Smooth muscle cell of the pulmonary artery (primary cell): ENCODE results near the gene DDX25. TPM values are rescaled to one million over a fixed set of nuclear protein-coding genes. Genes with fewer than 3 reads are reported as not detected.

Source experiments
- total RNA-seq: library from RNA; depleted of rRNA; stranded (reverse); fragments of >200 nt; gene quantifications from 2 replicates; pipeline ENCODE4 v1.2.3, GENCODE V29; 2014

The DDX25 gene
- not detected in 2 replicates for total RNA-seq

DNA sequence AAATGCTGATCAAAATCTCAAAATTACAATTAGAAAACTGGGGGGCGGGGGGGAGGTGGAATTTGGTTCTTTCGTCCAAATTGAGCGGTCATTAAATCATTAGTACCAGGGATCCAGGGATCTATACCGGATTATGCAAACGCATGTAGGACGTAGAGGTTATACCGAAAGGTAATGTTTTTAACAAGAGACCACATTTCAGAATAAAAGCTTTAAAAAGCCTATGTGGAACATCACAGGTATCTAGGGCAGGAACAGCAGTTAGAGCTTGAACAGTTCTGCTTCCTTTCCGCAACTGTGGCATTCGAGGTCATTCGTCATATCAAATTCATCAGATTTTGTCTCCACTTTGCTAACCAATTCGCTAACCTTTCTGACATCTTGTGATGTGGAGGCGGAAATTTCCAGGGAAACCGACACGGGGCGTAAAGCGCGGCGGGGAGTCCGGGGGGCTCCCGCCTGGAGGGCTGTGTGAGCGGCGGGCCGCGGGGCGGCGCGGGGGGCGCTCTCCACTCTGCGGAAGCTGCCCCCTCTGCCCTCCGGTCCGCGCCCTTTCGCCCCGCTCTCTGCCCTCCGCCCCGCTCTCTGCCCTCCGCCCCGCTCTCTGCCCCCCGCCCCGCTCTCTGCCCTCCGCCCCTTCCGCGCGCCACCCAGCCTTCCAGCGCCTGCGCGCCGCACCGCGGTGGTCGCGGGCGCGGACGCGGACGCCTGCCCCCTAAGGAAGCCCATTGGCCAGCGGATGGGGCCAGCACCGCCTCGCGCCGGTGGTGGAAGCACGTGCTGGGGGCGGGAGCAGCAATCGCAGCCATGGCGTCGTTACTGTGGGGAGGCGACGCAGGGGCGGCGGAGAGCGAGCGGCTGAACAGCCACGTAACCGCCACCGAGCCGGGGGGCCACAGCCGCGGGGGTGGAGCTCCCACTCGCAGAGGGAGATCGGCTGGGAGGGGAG, at the start of gene DDX25:
Gene DDX25, plus strand, starts transcription at position 798 of the 949 bp plus-strand sequence. Its CDS starts 10 bp downstream, at position 808.

DNA sequence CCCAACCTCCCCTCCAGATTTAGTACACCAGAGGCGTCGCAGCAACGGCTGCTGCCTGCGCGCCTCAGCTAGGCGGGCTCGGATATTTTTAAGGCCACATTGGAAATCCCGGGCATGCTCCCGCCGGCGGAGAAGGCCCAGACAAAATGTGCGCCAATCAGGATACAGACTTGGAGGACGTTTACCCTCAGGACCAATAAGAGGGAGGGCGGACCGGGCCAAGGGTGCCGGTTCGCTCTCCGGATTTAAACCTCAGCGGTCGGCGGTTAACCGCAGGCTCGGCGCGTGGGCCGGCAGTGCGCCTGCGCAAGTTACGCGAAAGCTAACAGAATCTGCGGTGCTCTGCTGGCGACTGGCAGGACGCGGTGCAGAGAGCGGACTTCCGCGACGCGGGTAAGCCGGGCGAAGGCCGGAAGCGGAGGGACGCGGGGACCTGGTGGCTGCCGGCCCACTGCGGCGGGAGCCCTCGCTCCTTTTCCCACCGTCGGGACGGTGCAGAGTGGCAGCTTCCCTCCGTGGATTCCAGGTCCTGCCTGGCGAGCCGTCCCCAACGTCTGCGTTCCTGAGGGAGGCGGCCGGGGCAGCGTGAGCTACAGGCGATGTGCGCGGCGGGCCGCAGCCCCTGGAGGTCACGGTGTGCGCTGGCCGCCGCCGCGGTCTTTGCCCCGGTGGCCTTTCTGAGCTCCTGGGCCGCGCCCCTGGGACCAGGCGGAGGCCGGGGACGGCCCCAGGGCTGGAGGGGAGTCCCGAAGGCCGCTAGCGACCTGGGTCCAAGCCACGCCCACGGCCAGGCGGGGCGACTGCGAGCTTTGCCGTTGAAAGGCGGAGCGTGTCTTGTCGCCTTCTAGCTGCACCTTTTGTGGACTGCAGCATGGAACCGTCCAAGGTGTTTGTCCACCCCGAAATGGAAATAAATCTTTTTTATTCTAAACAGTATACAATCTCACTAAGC, 16.7 kb upstream of the DDX25 start, which contains the start of gene HYLS1:
Gene HYLS1, plus strand, starts transcription at position 296 of the 952 bp plus-strand sequence. CDS start 11,701 bp downstream, outside the sequence.

DNA sequence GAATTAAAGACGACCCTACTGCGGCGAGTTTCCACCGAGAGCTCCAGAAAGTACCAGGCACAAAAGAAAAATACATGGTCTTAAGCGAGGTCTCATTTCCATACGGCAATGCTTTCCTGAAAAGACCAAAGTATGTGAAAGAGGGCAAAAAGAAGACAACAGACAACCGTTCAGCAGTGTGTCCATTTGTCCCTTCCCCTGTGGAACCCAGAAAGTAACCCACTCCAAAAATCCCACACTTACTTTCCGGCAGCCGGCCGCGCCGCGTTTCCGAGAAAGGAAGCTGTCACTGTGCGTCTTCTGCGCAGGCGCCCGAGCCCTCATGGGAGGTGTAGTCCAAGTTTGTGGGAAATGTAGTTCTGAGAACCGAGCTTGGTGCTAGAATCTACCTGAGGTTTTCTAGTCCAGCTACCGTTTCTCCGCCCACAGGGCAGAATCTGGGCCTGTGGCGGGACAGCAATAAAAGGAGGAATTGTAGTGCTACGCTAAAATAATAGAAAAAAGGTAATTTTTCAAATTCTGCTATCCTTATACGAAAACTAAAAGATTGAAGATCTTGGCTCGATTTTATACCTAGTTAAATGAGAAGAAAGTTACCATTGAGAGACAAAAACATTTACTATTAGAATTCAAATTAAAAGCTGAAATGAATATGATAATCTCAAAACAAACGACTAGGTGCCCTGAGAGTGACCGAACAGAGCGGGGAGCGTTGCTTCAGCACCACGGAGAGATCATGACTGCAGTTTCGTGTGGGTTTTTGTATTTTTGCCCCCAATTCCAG, 1.2 kb upstream of the DDX25 start, which contains the start of gene PUS3:
Gene PUS3, minus strand, starts transcription at position 280 of the 784 bp plus-strand sequence. CDS start 6,922 bp downstream, outside the sequence.

DNA sequence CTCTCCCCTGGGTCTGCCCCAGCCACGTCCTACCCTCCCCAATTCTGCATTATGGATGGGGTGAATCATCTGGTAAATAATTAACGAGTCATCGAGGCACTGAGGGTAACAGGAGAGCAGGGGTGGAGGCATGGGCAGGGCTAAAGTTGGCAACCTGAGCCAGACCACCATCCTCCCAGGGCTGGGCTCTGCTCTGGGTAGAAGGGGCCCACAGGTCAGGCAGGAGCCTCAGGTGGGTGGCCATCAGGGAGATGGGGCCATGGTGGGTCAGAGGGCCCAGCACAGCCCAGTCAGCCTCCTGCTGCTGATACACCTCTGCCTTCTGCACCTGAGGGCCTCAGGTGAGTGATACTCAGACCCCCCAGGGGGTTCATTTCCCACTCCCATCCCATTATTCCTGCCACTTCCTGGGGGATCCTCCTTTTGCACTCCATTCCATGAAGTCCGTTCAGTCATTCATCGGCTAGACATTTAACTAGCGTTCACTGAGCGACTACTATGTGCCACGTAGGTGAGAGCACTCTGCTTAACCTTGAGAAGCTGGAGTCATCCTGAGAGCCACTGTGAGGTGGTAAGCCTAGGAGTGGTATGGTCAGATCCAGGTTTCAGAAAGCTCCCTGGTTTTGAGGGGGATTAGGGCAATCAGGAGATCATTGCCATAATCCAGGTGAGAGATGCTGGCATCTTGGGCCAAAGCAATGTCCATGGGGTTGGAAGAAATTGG, 41.7 kb downstream of the DDX25 start, which contains the start of gene VSIG10L2:
Gene VSIG10L2, plus strand, starts transcription at position 248 of the 724 bp plus-strand sequence. Its CDS starts 12 bp downstream, at position 260.

Other genes with a start within 250 kb of the DDX25 start
- not detected in 2 replicates for gene ACRV1, start 223.7 kb upstream of the DDX25 start, total RNA-seq
- not detected in 2 replicates for gene PATE1, start 158.2 kb upstream of the DDX25 start, total RNA-seq
- gene PATE2, start 125.7 kb upstream of the DDX25 start, total RNA-seq = 0.20 TPM in 1 of 2 replicates, not detected in the other
- not detected in 2 replicates for gene PATE3, start 116.4 kb upstream of the DDX25 start, total RNA-seq
- gene PATE4, start 71.2 kb upstream of the DDX25 start, total RNA-seq = not detected in 2 replicates
- gene HYLS1, start 16.8 kb upstream of the DDX25 start, total RNA-seq = 2.4 and 3.1 TPM in 2 replicates
- gene PUS3, start 1.3 kb upstream of the DDX25 start, total RNA-seq = 9.0 and 9.1 TPM in 2 replicates
- gene VSIG10L2, start 41.5 kb downstream of the DDX25 start, total RNA-seq = not detected in 2 replicates
- gene CDON, start 158.4 kb downstream of the DDX25 start, total RNA-seq = 31.1 and 55.9 TPM in 2 replicates